Measurements from ENCODE around the gene LEF1.
A peak's percentile ranks its signal among the peaks of the same experiment; 100 is the strongest.
"Not testable (repeated sequence)": the region's sequence is repeated elsewhere in the genome, so short reads cannot be mapped to it uniquely, and the experiment has no call there.

Gene LEF1

DNA sequence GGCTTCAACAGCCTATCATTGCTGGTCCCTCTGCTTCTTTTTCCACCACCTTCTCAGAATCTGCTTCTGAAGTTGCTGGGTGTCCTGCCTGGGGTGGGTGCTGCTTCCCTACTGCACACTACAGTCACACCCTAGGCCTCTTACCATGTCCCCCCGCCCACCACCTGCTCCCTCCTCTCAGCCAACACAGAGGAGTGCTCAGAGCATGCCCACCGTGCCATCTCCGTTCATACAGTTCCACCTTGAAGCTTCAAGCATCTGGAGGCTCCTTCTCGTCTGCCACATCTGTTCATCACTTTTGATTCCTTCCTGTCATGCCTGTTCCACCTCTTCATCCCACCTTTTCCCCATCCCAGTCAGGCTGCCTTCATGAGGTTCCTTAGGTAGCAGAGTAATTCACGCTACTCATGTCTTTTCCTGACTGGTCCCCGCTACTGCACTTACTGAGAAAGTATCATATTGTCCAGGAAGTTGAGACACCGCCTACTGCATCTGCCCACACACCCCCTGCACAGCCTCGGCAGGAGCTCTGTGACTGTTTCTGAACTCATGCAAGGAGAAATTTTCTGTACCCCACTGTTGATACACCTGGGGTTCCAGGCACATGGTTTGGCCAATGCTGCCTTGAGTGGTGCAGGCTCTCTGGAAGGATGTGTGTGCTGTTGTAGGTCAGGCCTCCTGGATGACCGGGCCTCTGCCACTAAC is 139.6 kb downstream of the LEF1 start:
- DNase-seq = no peak

DNA sequence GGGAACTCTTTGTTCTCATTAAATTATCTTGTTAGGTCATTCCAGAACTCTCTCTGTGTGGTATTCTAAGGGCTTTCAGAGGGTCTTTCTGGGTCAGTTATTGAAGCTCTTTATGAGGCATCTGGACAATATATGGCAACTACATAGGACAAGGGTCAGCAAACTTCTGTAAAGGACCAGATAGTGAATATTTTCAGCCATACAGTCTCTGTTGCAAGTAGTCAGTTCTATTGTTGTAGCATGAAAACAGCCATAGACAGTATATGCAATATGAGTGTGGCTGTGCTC is 143.9 kb downstream of the LEF1 start:
- DNase-seq = no peak

DNA sequence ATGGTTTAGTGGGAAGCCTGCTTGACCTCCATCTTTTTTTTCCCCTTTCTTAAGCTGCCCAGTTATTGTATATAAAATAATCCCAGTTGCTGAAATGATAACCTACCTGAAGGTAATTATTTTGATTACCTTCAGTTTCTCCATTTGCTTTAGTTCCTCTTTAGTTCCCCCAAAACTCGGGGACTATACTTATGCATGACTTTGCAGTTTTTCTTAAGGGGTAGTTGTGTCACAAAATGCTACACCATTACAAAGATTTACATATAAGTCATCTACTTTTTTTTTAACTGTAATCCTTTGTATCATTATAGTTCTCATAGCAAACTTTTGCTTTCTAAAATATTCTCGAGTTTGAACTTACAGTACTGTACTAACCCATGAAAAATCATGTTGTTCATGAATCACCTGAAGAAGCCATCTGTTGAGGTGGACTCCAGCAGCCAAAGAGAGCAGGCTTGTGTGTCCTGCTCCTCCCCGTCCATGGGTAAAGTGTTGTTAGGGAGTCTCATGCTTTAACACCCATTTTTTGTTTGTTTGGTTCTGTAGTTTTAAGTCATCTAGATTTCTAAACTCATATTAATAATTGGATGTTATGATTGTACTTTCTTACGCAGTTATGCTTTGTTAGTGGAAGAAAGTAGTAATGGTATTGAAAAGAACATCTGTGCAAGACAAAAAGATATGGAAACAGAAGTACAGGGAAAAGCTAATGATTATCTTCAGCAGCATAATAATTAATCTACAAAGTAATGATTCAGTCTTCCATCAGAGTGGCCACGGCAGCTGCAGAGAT is 144.5 kb downstream of the LEF1 start:
- DNase-seq = no peak

- no peak for DNase-seq
Observed at GRCh38 chr4:108018884-108019187, 149.9 kb downstream of the LEF1 start.

DNA sequence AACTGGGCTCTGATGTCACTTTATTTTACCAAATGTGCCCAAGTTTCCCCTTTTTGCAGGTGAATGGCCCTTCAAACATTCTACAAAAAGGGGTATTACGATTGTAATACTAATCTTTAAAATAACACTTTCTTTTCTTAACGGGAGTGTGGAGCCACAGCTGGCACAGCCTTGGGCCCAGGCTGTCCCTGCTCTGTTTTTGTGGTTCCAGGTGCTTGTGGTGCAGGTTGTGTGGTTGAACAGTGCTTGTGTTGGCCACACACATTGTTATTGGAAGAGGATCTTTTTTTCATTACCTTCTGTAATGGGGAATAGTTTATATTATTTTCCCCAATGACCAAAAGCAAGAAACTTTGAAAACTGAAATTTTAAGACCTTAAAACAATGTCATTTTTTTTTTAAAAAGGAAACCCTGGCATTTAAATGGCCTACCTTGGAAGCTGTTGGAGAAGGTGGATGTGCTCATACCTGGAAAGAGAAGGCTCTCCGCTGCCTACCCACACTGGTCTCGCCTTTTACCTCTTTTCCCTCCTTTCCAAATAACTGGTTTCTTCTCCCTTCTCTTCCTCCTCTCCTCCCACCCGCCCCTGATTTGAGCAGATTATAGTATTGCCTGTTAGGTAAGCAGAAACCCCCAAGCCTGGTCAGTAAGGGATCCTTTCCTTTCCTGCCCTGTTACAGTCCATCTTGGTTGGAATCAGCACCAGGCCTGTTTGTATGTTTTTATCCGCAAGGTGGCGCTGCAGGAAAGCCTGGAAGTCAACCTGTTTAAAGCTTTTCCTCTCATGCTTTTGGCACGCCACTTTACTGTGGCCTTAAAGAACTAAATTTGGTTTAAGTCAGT is 150.5 kb downstream of the LEF1 start:
- peak; percentile 88 for DNase-seq

- no peak for DNase-seq
Observed at GRCh38 chr4:108013955-108014354, 154.8 kb downstream of the LEF1 start.

DNA sequence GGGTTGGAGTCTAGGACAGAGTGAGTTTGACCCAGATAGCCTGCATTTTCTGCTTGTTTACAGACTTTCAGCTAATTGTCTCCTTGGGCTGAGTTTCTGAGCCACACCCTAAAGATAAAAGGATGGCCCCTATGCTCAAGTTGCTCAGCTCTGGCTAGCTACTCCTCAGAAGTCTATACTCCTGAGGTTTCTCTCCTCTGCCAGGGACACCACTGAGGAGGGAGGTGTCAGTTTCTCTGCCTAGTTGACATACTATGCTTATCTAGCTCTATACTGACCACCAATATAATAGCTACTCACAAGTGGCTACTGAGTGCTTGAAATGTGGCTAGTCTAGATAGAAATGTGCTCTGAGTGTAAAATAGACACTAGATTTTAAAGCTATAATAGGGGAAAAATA is 155.4 kb downstream of the LEF1 start:
- no peak for DNase-seq

DNA sequence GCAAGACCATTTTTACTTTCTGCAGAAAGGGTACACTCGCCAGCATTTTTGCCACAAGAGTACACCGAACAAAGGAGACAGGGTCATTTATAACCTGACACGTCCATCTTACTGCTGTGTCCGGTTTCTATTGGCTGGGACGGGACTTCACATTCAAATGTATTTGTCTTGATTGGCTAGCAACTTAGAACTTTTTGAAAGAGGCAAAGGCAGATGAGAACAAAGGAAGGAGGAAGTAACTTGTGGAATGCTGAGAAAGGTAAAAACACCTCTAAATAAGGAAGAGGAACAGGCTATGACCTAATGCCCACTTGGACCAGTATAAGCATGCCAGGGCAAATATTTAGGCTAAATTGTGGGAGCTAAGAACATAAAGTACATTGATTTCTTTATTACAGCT is 156.3 kb downstream of the LEF1 start:
- not testable (repeated sequence) for DNase-seq

DNA sequence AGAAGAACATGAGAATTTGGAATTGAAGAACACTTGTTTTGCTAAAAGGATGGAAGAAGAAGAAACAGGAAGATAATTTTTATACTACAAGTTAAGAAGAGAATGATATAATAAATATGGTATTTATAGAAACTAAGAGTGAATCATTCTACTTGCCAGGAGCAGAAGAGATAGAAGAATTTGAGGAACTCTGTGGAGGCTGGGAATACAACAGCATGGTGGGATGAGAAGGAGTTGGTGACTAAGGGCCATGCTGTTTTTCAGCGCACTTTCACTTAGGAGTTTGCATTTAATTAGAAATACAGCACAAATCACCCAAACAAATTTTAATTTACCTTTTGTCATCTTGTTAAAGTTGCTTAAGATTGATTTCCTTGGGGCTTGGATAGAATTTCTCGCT is 158.6 kb downstream of the LEF1 start:
- DNase-seq = no peak

GRCh38 chr4:108008721-108009120 is 160.0 kb downstream of the LEF1 start:
- DNase-seq = no peak

DNA sequence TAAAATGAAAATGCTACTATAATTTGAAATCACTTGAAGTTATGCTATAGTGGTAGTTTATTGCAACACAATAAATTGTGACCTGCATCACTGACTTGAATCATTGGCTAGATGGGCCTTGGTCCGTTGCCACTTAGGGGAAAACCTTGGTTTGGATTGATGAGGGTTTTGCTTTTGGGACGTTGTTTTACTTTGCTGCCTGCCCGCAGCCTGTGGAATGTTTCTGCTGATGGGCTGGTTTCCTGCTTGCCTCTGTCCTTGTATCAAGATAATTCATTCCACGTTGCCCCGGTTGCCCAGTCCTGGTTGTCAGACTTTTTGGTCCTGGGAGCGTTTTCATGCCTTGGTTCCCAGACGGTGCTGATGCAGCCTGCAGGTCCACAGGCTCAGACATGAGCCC is 160.7 kb downstream of the LEF1 start:
- no peak for DNase-seq

- no peak for DNase-seq
Observed at GRCh38 chr4:108006361-108006760, 162.4 kb downstream of the LEF1 start.

GRCh38 chr4:108005807-108006206 is 162.9 kb downstream of the LEF1 start:
- no peak for DNase-seq

DNA sequence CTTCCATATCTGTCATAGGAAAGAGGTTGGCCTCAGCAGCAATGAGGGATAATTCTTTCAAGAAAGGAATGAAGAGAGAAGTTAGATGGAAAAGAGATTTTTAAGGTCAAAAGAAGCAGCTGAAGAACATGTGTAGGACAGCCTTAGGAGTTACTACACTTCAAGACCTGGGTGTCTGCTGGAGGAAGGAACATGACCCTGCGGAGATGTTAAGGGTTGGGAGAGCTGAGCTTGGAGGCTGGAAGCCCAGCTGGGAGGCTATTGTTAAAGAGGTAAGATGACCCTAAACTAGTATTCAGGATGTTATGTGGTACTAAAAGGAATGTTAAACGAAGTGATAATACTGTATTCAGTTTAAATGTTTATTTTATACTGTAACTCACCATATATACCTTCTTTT is 164.1 kb downstream of the LEF1 start:
- DNase-seq = no peak

DNA sequence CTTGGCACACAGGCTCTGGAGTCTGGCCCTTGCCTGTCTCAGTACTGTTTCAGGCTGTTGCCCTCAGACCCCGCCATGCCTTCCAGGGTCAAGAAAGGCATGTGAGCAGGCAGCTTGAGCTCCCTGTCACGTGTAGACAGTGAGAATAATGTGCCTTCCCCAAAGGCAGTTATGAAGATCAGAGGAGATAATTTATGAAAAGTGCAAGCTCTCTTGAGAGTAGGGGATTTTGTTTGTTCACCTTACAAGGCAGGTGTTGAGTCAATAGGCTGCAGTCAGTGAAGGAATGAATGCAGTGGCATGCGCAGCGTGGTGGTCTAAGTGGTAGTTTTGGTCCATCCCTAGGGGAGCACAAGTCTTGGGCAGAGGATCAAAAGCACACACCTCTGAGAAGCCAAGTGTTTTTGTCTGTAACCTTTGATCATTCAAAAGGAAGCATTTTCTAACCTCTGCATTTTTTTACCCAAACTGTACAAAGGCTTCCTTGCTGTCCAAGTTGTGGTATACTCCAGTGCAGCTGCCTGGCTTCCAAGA is 164.7 kb downstream of the LEF1 start:
- DNase-seq = no peak

GRCh38 chr4:108001540-108002135 is 167.1 kb downstream of the LEF1 start:
- no peak for DNase-seq

DNA sequence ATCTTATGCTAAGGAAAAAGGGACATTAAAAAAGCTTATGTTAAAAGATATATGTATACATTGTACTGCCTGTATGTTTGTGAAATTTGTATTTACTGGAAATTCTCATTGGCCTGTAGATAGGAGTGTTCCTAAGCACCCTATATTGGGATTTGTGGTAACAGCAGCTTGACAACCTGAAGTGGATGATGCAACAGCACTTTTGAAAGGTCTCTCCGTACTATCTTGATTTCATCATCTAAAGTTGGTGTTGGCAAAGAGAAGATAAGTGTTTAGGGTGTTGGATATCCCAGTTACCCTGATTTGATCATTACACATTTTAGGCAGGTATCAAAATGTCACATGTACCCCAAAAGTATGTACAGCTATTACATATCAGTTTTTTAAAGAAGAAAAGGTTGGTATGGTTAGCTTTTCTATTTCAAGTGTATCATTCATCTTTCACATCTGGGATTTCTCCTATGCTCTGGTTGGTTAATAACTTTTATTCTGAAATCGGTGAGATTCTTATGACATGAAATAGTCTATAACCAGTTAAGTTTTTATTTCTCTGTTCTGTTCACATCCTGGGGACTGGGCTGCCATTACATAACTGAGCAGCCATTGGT is 168.7 kb downstream of the LEF1 start:
- DNase-seq = no peak

DNA sequence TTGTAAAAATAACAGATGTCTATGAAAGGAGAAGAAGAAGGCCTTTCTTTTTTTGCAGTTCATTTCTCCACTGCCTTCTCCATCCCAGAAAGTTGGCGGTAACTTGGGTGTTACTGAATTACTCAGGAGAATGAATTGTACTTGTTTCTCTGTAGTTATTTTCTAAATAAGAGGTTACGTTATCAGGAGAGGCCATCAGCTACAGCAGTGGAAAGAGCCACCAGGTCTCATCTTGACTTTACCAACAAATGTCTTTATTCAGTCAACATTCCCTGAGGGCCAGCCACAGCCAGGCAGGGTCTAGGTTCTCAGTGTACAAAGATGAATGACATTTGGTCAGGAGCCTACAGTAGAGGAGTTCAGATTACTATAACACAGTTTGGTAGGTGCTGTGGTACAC is 170.9 kb downstream of the LEF1 start:
- no peak for DNase-seq

Data from activated gamma-delta T cell treated with Interleukin-2 at 50 U/mL for 16 hours (primary cell).